GM19351 (cell line): ENCODE data around the gene MMP10.
"Not testable (repeated sequence)": the region's sequence is repeated elsewhere in the genome, so short reads cannot be mapped to it uniquely, and the experiment has no call there.

Experiments
- ATAC-seq: cut with Tn5 transposase; IDR thresholded peaks from one replicate; pipeline ENCODE4 v1.9.1; 2021; ENCODE audit warnings: mild to moderate bottlenecking, moderate library complexity; ENCODE audit not compliant: unreplicated experiment

The MMP10 gene

DNA sequence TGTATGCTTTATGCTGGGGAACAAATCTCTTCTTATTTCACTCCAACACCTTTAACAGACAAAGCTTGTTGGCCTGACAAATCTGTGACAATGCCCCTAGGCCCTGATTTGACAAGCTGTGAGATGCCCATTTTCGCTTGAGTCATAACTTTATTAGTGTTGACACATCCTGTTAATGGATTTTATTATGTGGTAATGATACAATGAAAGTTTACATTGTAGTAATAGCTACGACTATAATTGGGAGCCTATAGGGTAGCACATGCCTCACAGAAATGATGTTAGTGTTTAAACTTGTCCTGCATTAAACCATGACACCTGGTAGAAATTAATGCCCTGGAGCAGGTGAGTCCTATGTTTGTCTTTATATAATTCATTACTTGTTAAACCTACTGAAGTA, 3.3 kb upstream of the MMP10 start:
- ATAC-seq: no peak

DNA sequence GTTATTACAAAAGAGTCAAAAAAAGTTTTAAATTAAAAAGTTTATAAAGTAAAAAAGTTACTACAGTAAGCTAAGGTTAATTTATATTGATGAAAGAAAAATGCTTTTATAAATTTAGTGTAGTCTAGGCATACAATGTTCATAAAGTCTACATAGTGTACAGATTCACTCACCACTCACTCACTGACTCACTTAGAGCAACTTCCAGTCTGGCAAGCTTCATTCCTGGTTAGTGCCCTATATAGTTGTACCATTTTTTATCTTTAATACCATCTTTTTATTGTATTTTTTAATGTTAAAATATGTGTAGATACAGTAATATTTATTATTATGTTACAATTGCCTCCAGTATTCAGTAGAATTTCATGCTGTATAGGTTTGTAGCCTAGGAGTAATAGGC, 2.6 kb upstream of the MMP10 start:
- no peak for ATAC-seq

DNA sequence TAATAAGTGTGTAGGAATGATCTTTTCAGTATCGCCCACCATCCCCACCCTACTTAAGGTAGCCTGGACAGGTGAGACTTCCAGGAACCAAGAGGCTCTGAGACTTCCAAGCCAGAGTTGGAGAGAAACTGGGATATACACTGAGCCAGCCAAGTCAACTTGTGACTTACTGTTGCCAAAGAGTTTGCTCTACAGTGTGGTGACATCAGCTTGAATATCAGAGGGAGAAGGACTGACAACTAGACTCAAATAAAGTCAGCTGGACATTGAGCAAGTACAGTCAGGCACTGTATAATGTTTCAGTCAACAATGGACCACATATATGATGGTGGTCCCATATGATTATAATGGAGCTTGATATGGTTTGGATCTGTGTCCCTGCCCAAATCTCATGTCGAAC, 1.2 kb upstream of the MMP10 start:
- ATAC-seq: no peak

DNA sequence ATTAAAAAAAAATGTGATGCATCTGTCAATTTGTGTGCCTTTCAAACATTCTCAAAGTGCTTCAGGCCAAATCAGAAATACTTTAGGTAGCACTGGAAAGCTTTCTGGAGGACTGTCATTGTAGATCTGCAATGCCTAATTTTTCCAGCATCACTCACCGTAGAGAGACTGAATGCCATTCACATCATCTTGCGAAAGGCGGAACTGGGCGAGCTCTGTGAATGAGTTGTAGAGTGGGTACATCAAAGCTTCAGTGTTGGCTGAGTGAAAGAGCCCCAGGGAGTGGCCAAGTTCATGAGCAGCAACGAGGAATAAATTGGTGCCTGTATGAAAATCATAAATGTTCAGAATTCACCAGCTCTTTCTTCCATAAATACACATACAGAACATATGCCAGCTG, 4.0 kb downstream of the MMP10 start:
- ATAC-seq: no peak

DNA sequence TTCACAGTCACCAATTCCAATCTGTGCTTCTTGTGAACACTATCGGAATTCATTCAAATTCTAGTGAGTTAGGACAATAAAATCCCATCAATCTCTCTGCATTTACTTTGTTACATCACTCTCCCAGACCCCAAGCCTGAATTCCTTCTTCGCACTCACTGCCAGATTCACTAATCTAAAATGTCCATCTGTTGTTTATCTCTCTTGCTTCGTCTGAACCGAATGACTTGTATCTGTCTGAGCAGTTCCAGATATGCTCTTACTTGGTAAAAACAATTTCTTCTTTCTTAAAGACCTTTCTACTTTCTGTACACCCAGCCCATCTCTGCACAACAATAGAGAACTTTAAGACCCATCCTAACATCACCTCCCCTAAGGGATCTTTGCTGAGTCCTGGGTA, 7.0 kb downstream of the MMP10 start:
- no peak for ATAC-seq

DNA sequence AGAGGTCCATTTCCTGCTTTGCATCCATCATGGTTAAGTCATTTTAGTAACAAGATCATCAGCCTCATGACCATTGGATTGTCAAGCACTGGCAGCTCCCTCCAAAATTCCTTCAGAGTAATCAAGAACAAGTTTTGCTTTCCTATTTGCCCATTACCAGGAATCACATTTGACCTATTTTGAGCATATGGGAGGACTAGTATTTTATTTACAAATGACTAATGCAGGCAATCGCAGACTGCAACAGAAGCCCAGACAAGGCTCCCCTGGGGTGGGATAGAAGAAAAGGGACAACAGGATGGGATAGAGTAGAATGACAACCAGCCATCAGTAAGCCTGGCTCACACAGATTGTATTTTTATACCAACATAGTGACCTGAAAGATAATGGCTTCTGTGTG, 9.1 kb downstream of the MMP10 start:
- no peak for ATAC-seq

DNA sequence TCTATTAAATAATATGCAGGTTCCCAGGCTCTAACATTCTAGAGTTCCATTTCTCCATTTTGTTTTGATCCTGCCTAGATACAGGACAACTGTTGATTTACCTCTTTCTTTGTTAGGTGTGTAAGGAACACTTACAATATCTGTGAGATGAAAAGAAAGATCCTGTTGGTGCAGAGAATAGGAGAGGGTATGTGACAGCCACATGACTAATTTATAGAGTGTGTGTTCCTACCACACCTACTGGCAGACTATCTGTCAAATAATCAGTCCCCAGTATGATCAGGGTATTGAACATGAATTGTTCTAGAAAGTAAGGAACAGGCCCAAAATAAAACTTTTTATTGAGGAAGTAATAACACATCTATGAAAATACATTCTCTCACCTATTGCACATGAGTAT, 10.2 kb downstream of the MMP10 start:
- no peak for ATAC-seq

DNA sequence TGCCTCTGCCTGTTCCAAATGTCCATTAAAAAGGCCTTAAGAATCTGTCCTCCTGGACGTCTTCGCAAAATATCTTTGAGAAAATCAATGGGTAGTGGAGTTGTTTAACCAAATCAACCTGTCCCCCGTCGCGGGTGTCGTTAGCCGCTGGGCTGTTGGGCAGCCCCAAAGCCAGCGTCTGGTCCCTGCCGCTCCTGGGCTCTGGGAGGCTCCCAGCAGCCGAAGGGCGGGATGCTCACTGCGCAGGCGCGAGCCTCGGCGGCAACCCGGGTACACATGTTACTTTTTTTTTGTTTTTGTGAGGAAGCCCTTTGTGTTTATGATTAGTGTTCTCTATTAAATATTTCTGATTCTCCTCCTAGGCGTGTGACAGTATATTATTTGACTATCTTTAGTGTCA, 12.6 kb downstream of the MMP10 start:
- ATAC-seq: no peak

DNA sequence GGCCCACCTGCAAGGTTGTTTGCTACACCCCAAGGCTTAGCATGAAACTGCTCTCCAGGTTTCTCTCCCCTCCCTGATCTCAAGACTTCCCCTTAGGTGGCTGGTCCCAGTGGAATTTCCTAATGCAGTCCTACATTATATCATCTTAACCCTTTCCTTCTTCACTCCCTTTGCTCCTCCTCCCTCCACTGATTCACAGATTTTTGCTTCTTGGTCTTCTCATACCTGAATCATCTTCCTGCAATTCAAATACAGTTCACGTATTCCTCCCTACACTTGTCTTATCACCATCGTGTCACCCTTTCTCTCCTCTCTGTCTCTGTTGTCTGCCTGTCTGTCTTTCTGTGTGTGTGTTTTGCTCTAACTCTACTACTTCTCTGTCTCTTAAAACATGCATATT, 17.0 kb downstream of the MMP10 start:
- ATAC-seq: no peak

DNA sequence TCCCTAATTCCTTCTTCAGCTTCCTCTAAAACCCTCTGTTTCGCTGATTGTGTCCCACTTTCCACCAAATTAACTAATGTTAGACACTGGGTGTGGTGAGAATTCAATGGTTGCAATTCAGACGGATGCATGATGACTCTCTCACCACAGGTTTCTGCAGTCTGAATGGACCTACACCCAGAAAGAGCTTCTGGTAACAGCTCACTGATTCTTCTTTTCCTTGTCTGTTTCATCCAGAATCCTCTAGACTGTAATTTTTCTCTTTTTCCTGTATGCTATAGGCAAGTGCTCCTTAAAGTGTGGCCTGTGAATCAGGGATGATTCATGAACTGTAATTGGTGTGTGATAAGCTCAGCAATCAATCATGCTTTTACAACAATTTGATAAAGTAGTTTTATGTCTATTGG, 18.1 kb downstream of the MMP10 start:
- no peak for ATAC-seq

DNA sequence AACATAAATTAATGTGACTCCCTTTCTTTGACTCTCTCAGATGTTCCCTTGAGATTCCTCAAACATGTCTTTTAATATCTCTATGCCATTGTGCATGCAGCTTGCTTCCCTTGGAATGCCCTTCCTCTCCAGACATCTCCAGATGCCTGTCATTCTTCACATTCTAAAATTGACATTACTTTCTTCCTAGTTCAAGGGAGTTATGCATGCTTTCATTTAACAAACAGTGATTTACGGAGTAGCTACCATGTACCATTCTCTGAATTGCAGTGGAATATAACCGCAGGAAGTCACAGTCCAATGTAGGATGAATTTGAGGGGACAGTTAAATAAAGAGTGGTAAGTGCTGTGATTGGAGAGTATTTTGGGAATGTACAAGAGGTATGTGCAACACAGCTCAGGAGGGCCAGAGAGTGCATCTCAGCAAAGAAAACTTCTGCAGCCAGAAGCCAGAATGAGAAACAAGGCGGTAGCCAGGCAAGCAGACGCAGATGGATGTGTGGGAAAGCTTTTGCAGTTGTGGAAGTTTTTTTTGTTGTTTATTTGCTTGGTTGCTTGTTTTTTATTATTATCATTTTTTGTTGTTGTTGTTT, 18.7 kb downstream of the MMP10 start:
- ATAC-seq: no peak

DNA sequence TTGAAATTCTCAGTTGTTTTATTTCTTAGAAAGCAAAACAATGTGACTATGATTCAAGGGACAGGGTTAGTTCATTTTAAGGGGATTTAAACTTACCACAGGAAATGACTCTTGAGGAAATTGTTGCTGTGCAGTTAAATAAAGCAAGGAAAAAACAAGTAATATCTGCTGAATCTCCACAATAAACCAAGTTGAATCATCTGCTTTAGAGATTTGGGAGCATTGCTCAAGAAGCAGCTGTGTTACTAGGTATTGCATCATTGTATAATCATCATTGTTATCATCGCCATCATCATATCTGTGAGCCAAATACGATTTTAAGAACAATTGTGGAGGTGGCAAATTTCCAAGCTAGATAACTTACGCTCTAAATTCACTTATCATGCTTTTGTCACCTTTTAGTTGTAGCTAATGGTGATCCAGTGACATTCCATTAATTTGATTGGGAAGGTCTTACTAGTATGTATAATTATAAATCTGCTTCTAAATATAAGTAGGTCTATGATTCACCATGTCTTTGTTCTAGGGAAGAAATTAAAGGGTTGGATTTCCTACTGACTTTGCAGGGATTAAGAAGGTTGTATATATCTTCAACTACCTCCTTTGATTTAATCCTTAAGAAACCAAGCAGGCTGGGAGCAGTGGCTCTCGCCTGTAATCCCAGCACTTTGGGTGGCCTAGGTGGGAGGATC, 19.9 kb downstream of the MMP10 start:
- no peak for ATAC-seq

DNA sequence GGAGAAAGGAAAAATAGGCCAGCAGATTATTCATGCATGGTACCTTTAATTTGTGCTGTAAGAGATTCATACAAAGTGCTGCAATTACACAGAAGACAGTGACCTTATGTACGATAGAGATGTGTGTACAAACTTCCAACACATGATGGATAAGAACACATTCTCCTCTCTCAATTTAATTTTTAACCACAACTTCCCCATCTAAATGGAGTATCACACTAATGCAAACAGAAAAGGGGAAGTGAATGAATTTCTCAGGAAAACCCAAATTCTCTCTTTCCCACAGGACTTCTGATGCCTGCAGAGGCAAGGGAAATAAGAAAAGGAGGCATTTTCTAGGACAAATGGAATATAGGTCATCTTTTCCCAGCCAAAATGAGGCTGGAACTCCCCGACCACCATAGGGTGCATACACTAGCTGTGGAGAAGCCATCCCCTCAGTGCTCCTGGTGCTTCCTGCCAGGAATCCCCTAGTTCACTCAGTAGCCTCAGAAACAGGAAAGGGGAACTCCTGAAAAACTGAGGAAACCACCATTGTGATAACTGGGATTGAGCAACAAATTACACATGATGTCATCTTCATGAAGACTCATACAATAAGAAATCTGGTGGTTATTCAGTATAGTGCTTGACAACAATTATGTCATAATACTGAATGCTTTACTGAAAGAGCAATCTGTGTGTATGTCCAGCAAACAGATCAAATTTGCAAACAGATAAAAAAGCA, 22.4 kb downstream of the MMP10 start:
- ATAC-seq: no peak

DNA sequence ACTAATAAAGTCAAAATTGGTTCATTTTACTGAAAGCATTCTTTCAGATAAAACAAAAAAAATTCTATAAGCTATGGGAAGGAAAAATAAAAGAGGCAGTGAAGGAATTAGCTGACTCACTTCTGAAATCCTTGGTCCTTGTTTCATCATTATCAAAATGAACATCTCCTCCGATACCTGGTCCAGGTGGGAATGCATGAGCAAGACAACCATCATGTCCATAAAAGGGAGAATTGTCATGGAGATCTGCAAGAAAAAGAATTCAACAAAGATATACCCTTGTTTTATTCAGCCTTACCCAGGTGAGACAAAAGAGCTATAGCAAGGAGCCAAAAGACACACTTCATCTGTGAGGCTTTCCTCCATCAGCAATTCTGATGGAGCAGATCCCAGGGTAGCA, 27.2 kb downstream of the MMP10 start:
- no peak for ATAC-seq

DNA sequence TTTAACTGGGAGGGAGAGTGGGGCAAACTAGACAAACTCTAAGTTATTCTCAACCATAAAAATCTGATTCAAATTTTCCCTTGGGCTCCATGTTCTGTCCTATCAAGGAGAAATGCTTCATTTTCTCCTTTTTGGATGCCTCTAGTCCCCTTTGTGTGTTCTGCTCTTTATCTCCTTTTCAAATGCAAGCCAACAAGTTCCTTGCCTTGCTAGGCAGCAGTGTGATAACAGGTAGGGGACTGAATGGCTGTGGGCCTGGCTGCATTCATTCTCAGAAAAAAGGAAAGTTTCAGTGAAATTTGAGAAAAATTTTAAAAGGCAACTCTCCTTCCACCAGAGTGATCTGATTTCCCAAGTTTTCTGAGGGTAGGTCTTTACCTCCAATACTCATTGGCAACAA, 28.8 kb downstream of the MMP10 start:
- ATAC-seq: no peak

DNA sequence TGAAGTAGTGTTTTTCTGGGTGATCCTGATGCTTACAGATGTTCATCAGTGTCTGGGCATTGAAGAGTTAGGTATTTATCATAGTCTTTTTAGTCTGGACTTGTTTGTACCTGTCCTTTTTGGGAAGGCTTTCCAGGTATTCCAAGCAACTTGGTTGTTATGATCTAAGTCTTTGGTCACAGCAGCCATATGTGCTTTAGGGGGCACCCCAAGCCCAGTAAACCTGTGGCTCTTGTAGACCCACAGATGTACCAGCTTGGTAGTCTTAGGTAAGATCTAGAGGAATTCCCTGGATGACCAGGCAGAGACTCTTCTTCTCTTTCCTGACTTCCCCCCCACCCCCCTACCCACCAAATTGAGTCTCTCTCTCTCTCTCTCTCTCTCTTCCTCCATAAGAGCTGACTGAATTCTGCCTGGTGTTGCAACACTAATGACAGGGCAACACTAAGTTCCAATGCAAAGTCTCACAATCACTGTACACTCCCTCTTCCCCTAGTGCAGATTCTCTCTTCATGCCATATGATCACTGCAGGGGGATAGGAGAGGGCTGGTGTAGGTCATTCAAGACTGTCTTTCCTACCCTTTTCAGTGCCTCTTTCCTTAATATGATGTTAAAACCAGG, 31.2 kb downstream of the MMP10 start:
- no peak for ATAC-seq

DNA sequence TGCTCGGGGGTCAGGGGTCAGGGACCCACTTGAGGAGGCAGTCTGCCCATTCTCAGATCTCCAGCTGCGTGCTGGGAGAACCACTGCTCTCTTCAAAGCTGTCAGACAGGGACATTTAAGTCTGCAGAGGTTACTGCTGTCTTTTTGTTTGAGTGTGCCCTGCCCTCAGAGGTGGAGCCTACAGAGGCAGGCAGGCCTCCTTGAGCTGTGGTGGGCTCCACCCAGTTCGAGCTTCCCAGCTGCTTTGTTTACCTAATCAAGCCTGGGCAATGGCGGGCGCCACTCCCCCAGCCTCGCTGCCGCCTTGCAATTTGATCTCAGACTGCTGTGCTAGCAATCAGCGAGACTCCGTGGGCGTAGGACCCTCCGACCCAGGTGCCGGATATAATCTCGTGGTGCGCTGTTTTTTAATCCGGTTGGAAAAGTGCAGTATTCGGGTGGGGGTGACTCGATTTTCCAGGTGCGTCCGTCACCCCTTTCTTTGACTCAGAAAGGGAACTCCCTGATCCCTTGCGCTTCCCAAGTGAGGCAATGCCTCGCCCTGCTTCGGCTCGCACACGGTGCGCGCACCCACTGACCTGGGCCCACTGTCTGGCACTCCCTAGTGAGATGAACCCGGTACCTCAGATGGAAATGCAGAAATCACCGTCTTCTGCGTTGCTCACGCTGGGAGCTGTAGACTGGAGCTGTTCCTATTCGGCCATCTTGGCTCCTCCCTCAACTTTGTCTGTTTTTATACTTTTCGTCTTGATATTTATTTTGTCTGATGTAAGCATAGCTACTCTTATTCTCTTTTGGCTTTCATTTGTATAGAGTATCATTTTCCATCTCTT, 33.5 kb downstream of the MMP10 start:
- not testable (repeated sequence) for ATAC-seq

DNA sequence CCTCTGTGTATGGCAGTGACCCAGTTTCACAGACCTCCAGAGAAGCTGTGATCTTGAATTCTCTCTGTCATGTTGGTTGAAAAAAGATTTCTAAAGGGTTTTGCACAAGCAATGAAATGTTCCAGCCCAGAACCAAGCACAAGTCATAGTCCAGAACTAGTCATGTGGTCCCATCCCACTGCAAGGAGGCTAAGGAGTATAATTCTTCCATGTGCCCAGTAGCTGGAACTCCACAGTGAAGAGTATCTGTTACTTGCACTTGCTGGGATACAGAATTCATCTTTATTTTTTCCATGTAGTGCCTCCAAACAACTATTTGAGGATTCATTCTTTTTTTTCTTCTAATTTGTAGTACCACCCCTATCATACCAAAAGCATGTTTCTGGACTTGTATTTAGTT, 45.8 kb downstream of the MMP10 start:
- ATAC-seq: no peak

DNA sequence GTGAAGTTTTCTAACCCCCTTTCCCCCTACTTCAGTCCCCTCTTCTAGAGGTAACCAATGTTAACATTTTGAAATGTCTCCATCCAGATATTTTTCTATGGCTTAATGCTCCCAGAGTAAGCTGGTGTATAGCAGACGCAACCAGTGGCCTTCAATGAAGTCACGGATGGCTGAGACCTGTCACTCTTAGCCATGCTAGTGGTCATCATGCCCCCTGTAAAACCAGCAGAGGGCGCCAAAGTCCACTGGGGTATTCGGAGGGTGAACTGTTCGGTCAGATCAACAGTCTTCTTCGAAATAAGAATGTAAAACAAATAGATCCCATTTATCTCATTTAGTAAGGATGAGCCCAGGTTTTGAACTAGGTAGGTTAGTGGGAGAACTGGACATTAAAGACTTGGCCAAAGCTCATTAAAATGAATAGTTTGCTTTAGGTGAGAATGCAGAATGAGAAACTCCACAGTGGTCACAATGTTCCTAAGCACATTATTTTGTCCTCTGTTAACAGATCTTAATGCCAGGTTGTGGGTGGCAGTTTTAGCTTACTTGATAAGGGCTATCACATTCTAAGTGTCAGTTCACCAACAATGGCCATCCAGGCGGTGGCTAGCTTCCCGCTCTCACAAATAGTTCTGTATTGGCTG, 47.1 kb downstream of the MMP10 start:
- ATAC-seq: peak; percentile 97

DNA sequence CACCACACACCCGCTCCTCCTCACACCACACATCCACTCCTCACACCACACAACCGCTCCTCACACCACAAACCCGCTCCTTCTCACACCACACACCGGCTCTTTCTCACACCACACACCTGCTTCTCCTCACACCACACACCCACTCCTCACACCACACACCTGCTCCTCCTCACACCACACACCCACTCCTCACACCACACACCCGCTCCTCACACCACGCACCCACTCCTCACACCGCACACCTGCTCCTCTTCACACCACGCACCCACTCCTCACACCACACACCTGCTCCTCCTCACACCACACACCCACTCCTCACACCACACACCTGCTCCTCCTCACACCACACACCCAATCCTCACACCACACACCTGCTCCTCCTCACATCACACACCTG, 49.5 kb downstream of the MMP10 start:
- ATAC-seq: not testable (repeated sequence)
